H1 (cell line): ENCODE measurements around the gene RXFP1. TPM values are rescaled to one million over a fixed set of nuclear protein-coding genes. Genes with fewer than 3 reads are reported as not detected.

Source experiments
- CTCF ChIA-PET: fragments of 300-600 bp; sonication (Branson Sonifier 250); formaldehyde crosslinking; loops from one replicate; lab custom pipeline; 2021; ENCODE audit not compliant: partially characterized antibody; lab: Charles Lee
- POLR2A ChIA-PET: fragments of 300-600 bp; sonication (Branson Sonifier 250); formaldehyde crosslinking; loops from one replicate; lab custom pipeline; 2021; ENCODE audit warnings: inconsistent platforms; ENCODE audit not compliant: partially characterized antibody; lab: Charles Lee
- DNase-seq, 2 experiments: peaks; one replicate each; pipeline versions ENCODE4 v3.0.0 to v3.0.0-alpha.2; 2010 to 2022; ENCODE audit warnings: low spot score in 2 of 2, low read depth in 1 of 2, mixed read lengths in 1 of 2
- FAIRE-seq: peaks from 2 replicates; lab custom pipeline; 2011; peaks lifted over from hg19 to GRCh38; lab: Jason Lieb, UNC
- H2AFZ ChIP-seq: 2 replicates; pipeline ENCODE4 v1.8.1; 2012; ENCODE audit warnings: low read length, inconsistent platforms
- H2AK5ac ChIP-seq: 2 replicates; pipeline ENCODE4 v1.6.1; 2013; ENCODE audit warnings: low read depth, low read length
- H2BK120ac ChIP-seq: replicated peaks from 2 replicates; pipeline ENCODE3; 2013; ENCODE audit warnings: low read depth, low read length, inconsistent platforms
- H2BK12ac ChIP-seq: 2 replicates; pipeline ENCODE4 v1.6.1; 2013; ENCODE audit warnings: low read depth, low read length
- H2BK15ac ChIP-seq: 2 replicates; pipeline ENCODE4 v1.6.1; 2013; ENCODE audit warnings: low read length
- H2BK20ac ChIP-seq: 2 replicates; pipeline ENCODE4 v1.6.1; 2013; ENCODE audit warnings: low read length
- H2BK5ac ChIP-seq: 2 replicates; pipeline ENCODE4 v1.6.1; 2013; ENCODE audit warnings: low read depth, low read length
- H3K14ac ChIP-seq: 2 replicates; pipeline ENCODE4 v1.6.1; 2013; ENCODE audit warnings: inconsistent platforms; ENCODE audit not compliant: insufficient read length
- H3K18ac ChIP-seq: 2 replicates; pipeline ENCODE4 v1.6.1; 2013; ENCODE audit warnings: low read length; ENCODE audit errors: extremely low read depth
- H3K23ac ChIP-seq: 2 replicates; pipeline ENCODE4 v1.6.1; 2013; ENCODE audit warnings: inconsistent platforms; ENCODE audit not compliant: insufficient read length
- H3K23me2 ChIP-seq: 2 replicates; pipeline ENCODE4 v1.6.1; 2013; ENCODE audit warnings: low read depth, low read length
- H3K27ac ChIP-seq: 2 replicates; pipeline ENCODE4 v1.6.1; 2011; ENCODE audit warnings: low read depth, low read length, inconsistent platforms
- H3K27me3 ChIP-seq, 4 experiments: replicated peaks in 1 of 4; 1 replicate in 1 of 4; 2 replicates in 3 of 4; pipeline versions ENCODE4 v1.6.1 to v1.8.1; 2011 to 2013; ENCODE audit warnings: low read length in 3 of 4, mild to moderate bottlenecking in 3 of 4, inconsistent platforms in 2 of 4, mixed read lengths in 2 of 4, moderate library complexity in 1 of 4; ENCODE audit not compliant: control insufficient read depth in 3 of 4, insufficient read depth in 3 of 4; ENCODE audit errors: extremely low read depth in 1 of 4
- H3K36me3 ChIP-seq, 4 experiments: 2 replicates each; pipeline versions ENCODE4 v1.6.1 to v1.8.1; 2011 to 2013; ENCODE audit warnings: mild to moderate bottlenecking in 4 of 4, low read length in 3 of 4, moderate library complexity in 2 of 4, control low read depth in 1 of 4, inconsistent platforms in 1 of 4; ENCODE audit not compliant: insufficient read depth in 4 of 4, control insufficient read depth in 2 of 4
- H3K4ac ChIP-seq: replicated peaks from 2 replicates; pipeline ENCODE3; 2013; ENCODE audit warnings: low read length, low read depth, mixed read lengths, inconsistent platforms; ENCODE audit not compliant: insufficient read length
- H3K4me1 ChIP-seq, 4 experiments: replicated peaks in 1 of 4; 1 replicate in 1 of 4; 2 replicates in 3 of 4; pipeline versions ENCODE4 v1.6.1 to v1.8.1; 2011 to 2013; ENCODE audit warnings: low read length in 3 of 4, inconsistent platforms in 2 of 4, mixed read lengths in 1 of 4; ENCODE audit not compliant: insufficient read depth in 4 of 4, control insufficient read depth in 3 of 4
- H3K4me2 ChIP-seq, 2 experiments: 2 replicates each; pipeline versions ENCODE4 v1.6.1 to v1.8.1; 2011 to 2013; ENCODE audit warnings: low read depth in 2 of 2, low read length in 2 of 2, control low read depth in 1 of 2, inconsistent platforms in 1 of 2, mild to moderate bottlenecking in 1 of 2; ENCODE audit not compliant: insufficient read depth in 1 of 2
- H3K4me3 ChIP-seq, 4 experiments: fragments of 200-600, 300-600 bp in 1 of 4; sonication (generic), shearing (Covaris generic), sonication (Bioruptor Twin) in 1 of 4; 2 replicates each; pipeline versions ENCODE4 v1.5.1 to v1.8.1; 2011 to 2016; ENCODE audit warnings: low read length in 4 of 4, low read depth in 3 of 4, control low read depth in 2 of 4, inconsistent platforms in 2 of 4, mild to moderate bottlenecking in 2 of 4, mixed read lengths in 1 of 4, moderate library complexity in 1 of 4; ENCODE audit not compliant: insufficient read depth in 2 of 4; ENCODE audit errors: extremely low read depth in 1 of 4
- H3K56ac ChIP-seq: replicated peaks from 2 replicates; pipeline ENCODE3; 2013; ENCODE audit warnings: low read depth, mild to moderate bottlenecking, mixed read lengths, low read length, inconsistent platforms; ENCODE audit not compliant: insufficient read length
- H3K79me1 ChIP-seq: 2 replicates; pipeline ENCODE4 v1.6.1; 2013; ENCODE audit warnings: low read depth, low read length, control low read depth
- H3K79me2 ChIP-seq, 2 experiments: 2 replicates each; pipeline versions ENCODE4 v1.6.1 to v1.8.1; 2012 to 2013; ENCODE audit warnings: low read length in 2 of 2, mild to moderate bottlenecking in 2 of 2, inconsistent platforms in 1 of 2; ENCODE audit not compliant: insufficient read depth in 2 of 2, control insufficient read depth in 1 of 2
- H3K9ac ChIP-seq, 4 experiments: replicated peaks in 1 of 4; 1 replicate in 1 of 4; 2 replicates in 3 of 4; pipeline versions ENCODE4 v1.6.1 to v1.8.1; 2011 to 2013; ENCODE audit warnings: low read depth in 3 of 4, low read length in 3 of 4, control low read depth in 2 of 4, mild to moderate bottlenecking in 2 of 4, moderate library complexity in 2 of 4, inconsistent platforms in 1 of 4; ENCODE audit errors: extremely low read depth in 1 of 4
- H3K9me3 ChIP-seq, 2 experiments: 2 replicates each; pipeline versions ENCODE4 v1.6.1 to v1.8.1; 2012 to 2013; ENCODE audit warnings: mild to moderate bottlenecking in 2 of 2, moderate library complexity in 2 of 2, control low read depth in 1 of 2, inconsistent platforms in 1 of 2, low read depth in 1 of 2, low read length in 1 of 2, mixed read lengths in 1 of 2; ENCODE audit not compliant: insufficient read depth in 2 of 2
- H4K20me1 ChIP-seq, 2 experiments: replicated peaks in 1 of 2; 2 replicates each; pipeline versions ENCODE3 to v1.8.1; 2011 to 2013; ENCODE audit warnings: inconsistent platforms in 2 of 2, low read length in 2 of 2, mild to moderate bottlenecking in 1 of 2; ENCODE audit not compliant: insufficient read depth in 2 of 2, control insufficient read depth in 1 of 2
- H4K5ac ChIP-seq: 2 replicates; pipeline ENCODE4 v1.6.1; 2013; ENCODE audit warnings: low read length, low read depth, mixed read lengths, inconsistent platforms; ENCODE audit not compliant: insufficient read length
- H4K8ac ChIP-seq: 2 replicates; pipeline ENCODE4 v1.8.0; 2013; ENCODE audit warnings: mild to moderate bottlenecking, moderate library complexity, low read length, inconsistent platforms; ENCODE audit not compliant: insufficient read depth; ENCODE audit errors: extremely low read depth
- H4K91ac ChIP-seq: replicated peaks from 2 replicates; pipeline ENCODE3; 2013; ENCODE audit warnings: low read length, mixed read lengths, inconsistent platforms; ENCODE audit not compliant: insufficient read length
- ASH2L ChIP-seq: fragments of 200-600, 300-600 bp; sonication (generic); IDR thresholded peaks from one replicate; pipeline ENCODE4 v1.7.1; 2017; ENCODE audit warnings: low read length
- E2F6 ChIP-seq: IDR thresholded peaks from 2 replicates; pipeline ENCODE4 v1.6.1; 2012; ENCODE audit warnings: inconsistent platforms
- HDAC2 ChIP-seq, 2 experiments: fragments of 300-600 bp in 1 of 2; sonication (generic) in 1 of 2; IDR thresholded peaks; 2 replicates each; pipeline ENCODE4 v1.6.1; 2011 to 2012; ENCODE audit warnings: low read depth in 2 of 2, low read length in 2 of 2, mild to moderate bottlenecking in 2 of 2, moderate library complexity in 2 of 2, borderline replicate concordance in 1 of 2, inconsistent platforms in 1 of 2
- JUN ChIP-seq: IDR thresholded peaks from 2 replicates; pipeline ENCODE4 v1.6.1; 2011; ENCODE audit warnings: low read depth, mild to moderate bottlenecking, improper control_type of control experiment, low read length
- MAFK ChIP-seq: IDR thresholded peaks from 2 replicates; pipeline ENCODE4 v1.6.1; 2012; ENCODE audit warnings: low read depth, mild to moderate bottlenecking, improper control_type of control experiment, low read length
- POLR2A ChIP-seq, 2 experiments: IDR thresholded peaks; 1 replicate in 1 of 2; 2 replicates in 1 of 2; pipeline ENCODE4 v1.6.1; 2011; ENCODE audit warnings: low read depth in 2 of 2, low read length in 2 of 2, mild to moderate bottlenecking in 2 of 2; ENCODE audit errors: control extremely low read depth in 1 of 2
- POLR2AphosphoS5 ChIP-seq: IDR thresholded peaks from 2 replicates; pipeline ENCODE4 v1.6.1; 2011; ENCODE audit warnings: low read depth, low read length
- RBBP5 ChIP-seq: IDR thresholded peaks from 2 replicates; pipeline ENCODE4 v1.7.1; 2012; ENCODE audit warnings: low read depth, mild to moderate bottlenecking, inconsistent platforms, low read length, moderate library complexity, borderline replicate concordance
- SIN3A ChIP-seq, 2 experiments: IDR thresholded peaks in 1 of 2; conservative IDR thresholded peaks in 1 of 2; 2 replicates each; pipeline ENCODE4 v1.6.1; 2011 to 2012; ENCODE audit warnings: low read length in 2 of 2, improper control_type of control experiment in 1 of 2, low read depth in 1 of 2, mild to moderate bottlenecking in 1 of 2
- TAF1 ChIP-seq: IDR thresholded peaks from 2 replicates; pipeline ENCODE4 v1.6.1; 2011; ENCODE audit warnings: mild to moderate bottlenecking, low read depth, low read length
- TBP ChIP-seq: IDR thresholded peaks from 2 replicates; pipeline ENCODE4 v1.6.1; 2011; ENCODE audit warnings: low read depth, low read length, improper control_type of control experiment
- YY1 ChIP-seq: IDR thresholded peaks from 2 replicates; pipeline ENCODE4 v1.6.1; 2011; ENCODE audit warnings: low read depth, mild to moderate bottlenecking, low read length
- WGBS, 2 experiments: shearing (Covaris generic) in 1 of 2; methylation state at CpG; one replicate each; pipeline versions ENCODE4 v1.1.6 to v1.1.7; 2013 to 2015; ENCODE audit warnings: low lambda C conversion rate in 2 of 2, mixed read lengths in 2 of 2, inconsistent platforms in 1 of 2, low coverage in 1 of 2, missing lambda C conversion rate in 1 of 2; ENCODE audit not compliant: insufficient replicate concordance in 2 of 2, insufficient coverage in 1 of 2, insufficient read length in 1 of 2; ENCODE audit errors: extremely low coverage in 1 of 2, missing lambda C conversion rate in 1 of 2; 5-methylcytosine and 5-hydroxymethylcytosine counted together
- polyA plus RNA-seq, 7 experiments: library from polyadenylated mRNA; depleted of rRNA in 3 of 7; stranded (reverse) in 5 of 7; unstranded in 2 of 7; fragments of >200 nt in 5 of 7; fragments of 200-250 nt in 2 of 7; gene quantifications; 1 replicate in 5 of 7; 2 replicates in 1 of 7; 4 replicates in 1 of 7; pipeline versions ENCODE4 v1.2.1 to v1.2.3, GENCODE V29; 2011 to 2013; ENCODE audit warnings: missing spikeins in 2 of 7, mixed read lengths in 2 of 7
- total RNA-seq: library from RNA; stranded (reverse); fragmentation: NEBNext Ultra II Directional; extraction: Animal tissue kit (Norgen Biotek cat#: 25700); gene quantifications from 2 replicates; pipeline ENCODE4 v1.2.1, GENCODE V29; 2021

Gene RXFP1
- total and polyA plus RNA-seq, 2 of the 8 experiments (the other 6 are each of a cell fraction or from before 2014, with no cell fraction given) = 0.14 to 0.56 TPM

GRCh38 chr4:158671665-158671914 lies 149.9 kb downstream of the RXFP1 start, which contains the start of gene C4orf46:
C4orf46 (minus strand) TSS chr4:158671887; CDS start chr4:158671801, 86 bp downstream.
- H3K79me2 ChIP-seq = peaks cover 4 to 44% of the 10 kb centered on the region in 2 experiments
- peak within 1 kb of the TSS; percentile 70 to 96 for H3K4me2 ChIP-seq
- peak in 1 of 2 experiments; percentile 84 for DNase-seq
- ChIA-PET POLR2A (interaction anchor here (0.7 to 1.2 kb wide), 2 partner anchors 9 to 179 kb away, joined by 3 read pairs; no protein-coding TSS in a partner anchor), CTCF (interaction anchor here (0.6 to 1.8 kb wide), 2 partner anchors 11 to 174 kb away, joined by 3 to 7 read pairs; no protein-coding TSS in a partner anchor)
- no peak within 1 kb of the TSS for H3K4ac ChIP-seq
- H3K9me3 ChIP-seq = no peaks in the 10 kb centered on the region
- H2BK5ac ChIP-seq = peak within 1 kb of the TSS; percentile 69
- peak within 1 kb of the TSS; percentile 19; the same call in 1 of the 2 replicates for H2BK15ac ChIP-seq
- H2AK5ac ChIP-seq = no peak within 1 kb of the TSS
- 2% methylated on average over 20 of the region's 20 CpGs; no CpG with 5 or more reads in 1 of the 2 experiments for WGBS, 2 experiments
- H3K4me3 ChIP-seq = peak within 1 kb of the TSS; percentile 73 to 94 (median 75)
- peak within 1 kb of the TSS; percentile 87 to 97 (median 91) for H3K9ac ChIP-seq
- H3K36me3 ChIP-seq = peaks cover 0 to 15% (median 0%) of the 10 kb centered on the region in 4 experiments; a peak in 3 of 8 replicates
- H3K23me2 ChIP-seq = peaks cover 11% of the 10 kb centered on the region
- H4K20me1 ChIP-seq = no peaks in the 10 kb centered on the region
- H2BK12ac ChIP-seq = peak within 1 kb of the TSS; percentile 40; the same call in 1 of the 2 replicates
- H2BK120ac ChIP-seq = no peak within 1 kb of the TSS
- peak within 1 kb of the TSS; percentile 48 for H4K5ac ChIP-seq
- H3K14ac ChIP-seq = no peak within 1 kb of the TSS
- peak within 1 kb of the TSS; percentile 70; the same call in 1 of the 2 replicates for H3K27ac ChIP-seq
- no peaks in the 10 kb centered on the region for H3K27me3 ChIP-seq
- H3K18ac ChIP-seq = peak within 1 kb of the TSS; percentile 39; the same call in 1 of the 2 replicates
- peak within 1 kb of the TSS; percentile 79; the same call in 1 of the 2 replicates for H2AFZ ChIP-seq
- no peak within 1 kb of the TSS for H2BK20ac ChIP-seq
- peak within 1 kb of the TSS; percentile 59 for H4K91ac ChIP-seq
- peak within 1 kb of the TSS; percentile 91 for H4K8ac ChIP-seq
- peaks cover 0 to 3% (median 2%) of the 10 kb centered on the region in 4 experiments; a peak in 2 of 7 replicates for H3K4me1 ChIP-seq
- FAIRE-seq = no peak
- 0 out of 2 replicates have a peak, but pooled peaks cover 3% of the 10 kb centered on the region for H3K79me1 ChIP-seq
- peak within 1 kb of the TSS; percentile 40 for H3K56ac ChIP-seq
- no peak within 1 kb of the TSS for H3K23ac ChIP-seq
- 0 out of 4 replicates have a peak, but pooled peaks of 1 of the 2 experiments have one; percentile 7 for TF ChIP-seq HDAC2 (IDR thresholded peaks at IDR 0.05; ENCODE audit: borderline replicate concordance in 1 of 2, low read depth in 2 of 2, low read length in 2 of 2)
- peak; percentile 69; the same call in 1 of the 2 replicates for TF ChIP-seq TAF1
- no peak for TF ChIP-seq MAFK
- 0 out of 2 replicates have a peak, but pooled peaks have one; percentile 16 for TF ChIP-seq RBBP5
- TF ChIP-seq SIN3A (conservative IDR thresholded peaks at IDR 0.05 in 1 of 2, IDR thresholded peaks at IDR 0.05 in 1 of 2; ENCODE audit: low read depth in 1 of 2, low read length in 2 of 2) = 0 out of 4 replicates have a peak, but pooled peaks of 1 of the 2 experiments have one; percentile 71
- TF ChIP-seq E2F6 = peak; percentile 74; the same call in 1 of the 2 replicates
- TF ChIP-seq POLR2AphosphoS5 = peak; percentile 71; the same call in 1 of the 2 replicates
- TF ChIP-seq JUN = no peak
- TF ChIP-seq POLR2A (IDR thresholded peaks at IDR 0.05; ENCODE audit: control extremely low read depth in 1 of 2, low read depth in 2 of 2, low read length in 2 of 2) = peak; percentile 89 to 91
- TF ChIP-seq ASH2L = peak; percentile 52
- TF ChIP-seq TBP = peak; percentile 74; the same call in 1 of the 2 replicates
- 0 out of 2 replicates have a peak, but pooled peaks have one; percentile 28 for TF ChIP-seq YY1
